GM03348 (cell line): ENCODE data around the gene CCDC102A.
A peak's percentile ranks its signal among the peaks of the same experiment; 100 is the strongest.

Experiments used
- DNase-seq: peaks from one replicate; pipeline ENCODE4 v3.0.0; 2012; ENCODE audit warnings: low spot score

Gene CCDC102A

GRCh38 chr16:57479205-57479975 lies 57.0 kb downstream of the CCDC102A start:
- DNase-seq, result peak; percentile 83

GRCh38 chr16:57478396-57479204 lies 57.8 kb downstream of the CCDC102A start:
- DNase-seq, result no peak

GRCh38 chr16:57477531-57478202 lies 58.7 kb downstream of the CCDC102A start:
- no peak for DNase-seq

- no peak for DNase-seq
These were observed 59.6 kb downstream of the CCDC102A start for GRCh38 chr16:57476546-57477410.

GRCh38 chr16:57475711-57476339 lies 60.5 kb downstream of the CCDC102A start:
- peak; percentile 67 for DNase-seq

GRCh38 chr16:57474671-57475661 lies 61.4 kb downstream of the CCDC102A start:
- no peak for DNase-seq

GRCh38 chr16:57473906-57474305 lies 62.5 kb downstream of the CCDC102A start:
- no peak for DNase-seq

- no peak for DNase-seq
These were observed 63.1 kb downstream of the CCDC102A start for GRCh38 chr16:57473176-57473840.

- no peak for DNase-seq
These were observed 63.7 kb downstream of the CCDC102A start for GRCh38 chr16:57472665-57473060.

GRCh38 chr16:57471852-57472664 lies 64.3 kb downstream of the CCDC102A start:
- DNase-seq, result no peak

- no peak for DNase-seq
These were observed 65.2 kb downstream of the CCDC102A start for GRCh38 chr16:57471209-57471608.

- DNase-seq, result no peak
These were observed 65.7 kb downstream of the CCDC102A start for GRCh38 chr16:57470711-57471110.

- DNase-seq, result no peak
These were observed 66.4 kb downstream of the CCDC102A start for GRCh38 chr16:57469917-57470470.

- DNase-seq, result no peak
These were observed 67.3 kb downstream of the CCDC102A start for GRCh38 chr16:57469046-57469445.

GRCh38 chr16:57468346-57468745 lies 68.0 kb downstream of the CCDC102A start:
- DNase-seq, result no peak

- no peak for DNase-seq
These were observed 71.8 kb downstream of the CCDC102A start for GRCh38 chr16:57464523-57464922.

- DNase-seq, result peak; percentile 55
These were observed 73.4 kb downstream of the CCDC102A start for GRCh38 chr16:57462978-57463362.
